K562 (cell line): ENCODE measurements around the gene LMAN1L. TPM values are rescaled to one million over a fixed set of nuclear protein-coding genes. Genes with fewer than 3 reads are reported as not detected.

Experiments used
- ADNP ChIP-seq: fragments of 200-800 bp; sonication (Bioruptor generic); IDR thresholded peaks from 2 replicates; pipeline ENCODE4 v1.6.1; 2016; ENCODE audit warnings: missing genetic modification characterization, missing compliant biosample characterization
- ARHGAP35 ChIP-seq: fragments of 450-650 bp; IDR thresholded peaks from 2 replicates; pipeline ENCODE4 v1.6.1; 2018; ENCODE audit not compliant: partially characterized antibody
- BRF2 ChIP-seq: IDR thresholded peaks from 3 replicates; pipeline ENCODE4 v1.6.1; 2011; ENCODE audit warnings: borderline replicate concordance, mild to moderate bottlenecking; ENCODE audit not compliant: insufficient read length, insufficient read depth
- CBFA2T3 ChIP-seq: fragments of 450-650 bp; IDR thresholded peaks from 2 replicates; pipeline ENCODE4 v1.6.1; 2017
- CHAMP1 ChIP-seq: fragments of 450-650 bp; IDR thresholded peaks from 2 replicates; pipeline ENCODE4 v1.6.1; 2016; ENCODE audit warnings: mild to moderate bottlenecking
- DIDO1 ChIP-seq: fragments of 450-650 bp; IDR thresholded peaks from 2 replicates; pipeline ENCODE4 v1.6.1; 2016; ENCODE audit warnings: low read depth, missing biosample characterization, missing genetic modification characterization
- KHSRP ChIP-seq: fragments of 450-650 bp; IDR thresholded peaks from 2 replicates; pipeline ENCODE4 v1.6.1; 2017
- NFE2L1 ChIP-seq: fragments of 450-650 bp; IDR thresholded peaks from 2 replicates; pipeline ENCODE4 v1.6.1; 2016; ENCODE audit warnings: missing genetic modification characterization, low read depth, mild to moderate bottlenecking, missing compliant biosample characterization, moderate library complexity, borderline replicate concordance
- RBM34 ChIP-seq: fragments of 200-400 bp; formaldehyde crosslinking; IDR thresholded peaks from 2 replicates; pipeline ENCODE4 v1.6.1; 2018; ENCODE audit warnings: low read length, borderline replicate concordance; ENCODE audit not compliant: insufficient read depth
- RCOR1 ChIP-seq, 2 experiments: IDR thresholded peaks; 2 replicates each; pipeline ENCODE4 v1.6.1; 2012; ENCODE audit warnings: low read depth in 2 of 2, low read length in 2 of 2, borderline replicate concordance in 1 of 2, improper control_type of control experiment in 1 of 2
- SOX6 ChIP-seq: fragments of 450-650 bp; IDR thresholded peaks from 2 replicates; pipeline ENCODE4 v1.6.1; 2014; ENCODE audit warnings: mild to moderate bottlenecking
- SP1 ChIP-seq: sonication (generic); formaldehyde crosslinking; IDR thresholded peaks from 2 replicates; pipeline ENCODE4 v1.8.1; 2022; ENCODE audit warnings: mild to moderate bottlenecking, missing genetic modification reagents
- SPI1 ChIP-seq: IDR thresholded peaks from 2 replicates; pipeline ENCODE4 v1.6.1; 2011; ENCODE audit warnings: low read depth, low read length, control low read depth, borderline replicate concordance
- SRSF1 ChIP-seq: fragments of 200-400 bp; formaldehyde crosslinking; IDR thresholded peaks from 2 replicates; pipeline ENCODE4 v1.6.1; 2017; ENCODE audit warnings: mild to moderate bottlenecking, low read depth, low read length, moderate library complexity
- THAP12 ChIP-seq: fragments of 250-450 bp; sonication (Bioruptor Pico); IDR thresholded peaks from 2 replicates; pipeline ENCODE4 v1.9.0; 2021; ENCODE audit warnings: mild to moderate bottlenecking, inconsistent platforms
- YBX1 ChIP-seq: fragments of 450-650 bp; IDR thresholded peaks from 2 replicates; pipeline ENCODE4 v1.7.1; 2016; ENCODE audit warnings: mild to moderate bottlenecking
- ZBED1 ChIP-seq: IDR thresholded peaks from 2 replicates; pipeline ENCODE4 v1.6.1; 2014
- ZNF232 ChIP-seq: sonication (generic); formaldehyde crosslinking; IDR thresholded peaks from 2 replicates; pipeline ENCODE4 v1.8.0; 2022; ENCODE audit warnings: mild to moderate bottlenecking, missing genetic modification reagents
- ZNF239 ChIP-seq: fragments of 250-450 bp; sonication (Bioruptor Pico); IDR thresholded peaks from 2 replicates; pipeline ENCODE4 v1.4.0; 2020; ENCODE audit warnings: mild to moderate bottlenecking
- ZNF589 ChIP-seq: fragments of 200-800 bp; sonication (Bioruptor generic); IDR thresholded peaks from 2 replicates; pipeline ENCODE4 v1.6.1; 2016; ENCODE audit warnings: low read depth, missing genetic modification characterization, missing compliant biosample characterization
- ZZZ3 ChIP-seq: fragments of 450-650 bp; IDR thresholded peaks from 2 replicates; pipeline ENCODE4 v1.6.1; 2016; ENCODE audit warnings: antibody characterized with exemption, mild to moderate bottlenecking, moderate library complexity
- polyA plus RNA-seq, 8 experiments: library from polyadenylated mRNA; depleted of rRNA in 4 of 8; stranded (reverse) in 5 of 8; unstranded in 3 of 8; fragments of >200 nt; fragmentation: Nextera tagmentation in 2 of 8; fragmentation: Illumina TruSeq in 1 of 8; extraction: Ambion mirVana in 2 of 8; extraction: Trizol in 1 of 8; gene quantifications; 2 replicates each; pipeline versions ENCODE4 v1.2.1 to v1.2.3, GENCODE V29; 2011 to 2014; ENCODE audit warnings: inconsistent platforms in 1 of 8, missing spikeins in 1 of 8
- total RNA-seq, 7 experiments: library from RNA; depleted of rRNA in 6 of 7; stranded (reverse); fragments of >200 nt in 6 of 7; fragmentation: Illumina TruSeq in 2 of 7; extraction: Trizol in 2 of 7; gene quantifications; 2 replicates each; pipeline versions ENCODE4 v1.2.1 to v1.2.3, GENCODE V29; 2011 to 2021; ENCODE audit warnings: low replicate concordance in 1 of 7
- TF ChIP-seq, protein P1 (sequence below): sonication (generic); formaldehyde crosslinking; IDR thresholded peaks from 2 replicates; pipeline ENCODE4 v1.9.0; 2022; ENCODE audit warnings: mild to moderate bottlenecking, missing genetic modification reagents

The LMAN1L gene
- total and polyA plus RNA-seq, 9 of the 15 experiments (the other 6 are each of a cell fraction or from before 2014, with no cell fraction given), result not detected

DNA sequence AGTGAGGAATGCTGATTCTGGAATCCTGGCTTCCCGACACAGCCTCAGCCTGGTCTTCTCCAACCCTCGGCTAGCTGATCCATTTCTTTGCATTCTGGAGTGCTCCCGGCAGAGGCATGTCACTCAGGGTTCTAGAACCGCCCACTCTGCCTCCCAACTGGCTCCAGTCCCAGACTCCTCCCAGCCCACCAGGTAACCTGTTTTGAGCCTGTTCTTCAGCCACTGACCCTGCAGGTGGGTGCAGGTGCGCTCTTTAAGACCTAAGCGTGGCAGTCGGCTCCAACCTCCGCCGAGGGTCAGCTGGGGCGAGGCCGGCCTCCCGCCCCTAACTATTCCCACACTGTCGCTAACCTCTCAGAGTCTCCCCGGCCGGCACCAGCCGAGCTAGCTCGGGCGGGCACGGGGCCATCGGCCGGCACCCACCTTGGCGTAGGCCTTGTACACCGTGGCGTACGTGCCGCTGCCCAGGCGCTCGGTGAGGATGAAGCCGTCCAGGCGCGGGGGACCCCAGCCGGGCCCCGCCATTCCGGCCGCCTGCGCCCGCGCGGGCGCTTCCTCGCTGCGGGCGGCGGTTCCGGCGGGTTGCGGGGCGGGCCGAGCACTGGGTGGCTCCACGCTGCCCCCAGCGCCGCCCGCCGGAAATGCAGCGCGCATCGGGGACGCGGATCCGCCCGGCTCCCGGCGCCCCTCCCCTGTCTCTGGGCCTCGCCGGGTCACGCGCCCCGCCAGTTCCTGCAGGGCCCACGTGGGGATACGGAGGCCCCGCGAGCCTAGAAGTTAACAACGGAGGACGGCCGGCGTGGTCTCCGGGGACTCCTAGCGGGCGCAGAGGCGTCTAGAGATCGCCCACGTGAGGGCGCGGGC lies 30.2 kb downstream of the LMAN1L start, which contains the start of gene ULK3 (continued):
- TF ChIP-seq RCOR1 (IDR thresholded peaks at IDR 0.05; ENCODE audit: borderline replicate concordance in 1 of 2, low read depth in 2 of 2, low read length in 2 of 2) (peak in 1 of 2 experiments; percentile 65; a peak in 2 of 4 replicates), NFE2L1 (tag) (no peak), ZBED1 (no peak), YBX1 (no peak), ZNF239 (no peak), THAP12 (CRISPR knock-in tag) (peak; percentile 61), SOX6 (0 out of 2 replicates have a peak, but pooled peaks have one; percentile 15), CHAMP1 (no peak), RBM34 (no peak), ADNP (tag) (no peak), BRF2 (no peak), ARHGAP35 (no peak), SRSF1 (no peak), ZZZ3 (no peak), CBFA2T3 (peak; percentile 16; the same call in 1 of the 2 replicates), ZNF589 (CRISPR knock-in tag) (0 out of 2 replicates have a peak, but pooled peaks have one; percentile 51), SPI1 (no peak), DIDO1 (tag) (no peak), KHSRP (no peak), SP1 (CRISPR knock-in tag) (peak; percentile 47), ZNF232 (CRISPR knock-in tag) (no peak)
- TF ChIP-seq, protein P1, sequence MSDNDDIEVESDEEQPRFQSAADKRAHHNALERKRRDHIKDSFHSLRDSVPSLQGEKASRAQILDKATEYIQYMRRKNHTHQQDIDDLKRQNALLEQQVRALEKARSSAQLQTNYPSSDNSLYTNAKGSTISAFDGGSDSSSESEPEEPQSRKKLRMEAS (CRISPR knock-in tag), result peak; percentile 98
